OCI-LY3 (cell line): ENCODE results near the gene SHCBP1L.
"Not testable (repeated sequence)": the region's sequence is repeated elsewhere in the genome, so short reads cannot be mapped to it uniquely, and the experiment has no call there.

ENCODE experiments used
- H2AFZ ChIP-seq: fragments of 200-600, 300-600 bp; shearing (Covaris generic); 2 replicates; pipeline ENCODE4 v1.6.0; 2014; ENCODE audit warnings: antibody characterized with exemption, low read depth, low read length
- H3K27ac ChIP-seq: fragments of 200-600, 300-600 bp; sonication (generic); 2 replicates; pipeline ENCODE4 v1.5.1; 2014; ENCODE audit warnings: mild to moderate bottlenecking, low read length, moderate library complexity, mixed read lengths
- H3K27me3 ChIP-seq: fragments of 200-600, 300-600 bp; sonication (generic); 2 replicates; pipeline ENCODE4 v1.6.1; 2014; ENCODE audit warnings: low read depth, low read length, mixed read lengths
- H3K36me3 ChIP-seq: fragments of 200-600, 300-600 bp; sonication (generic); replicated peaks from 2 replicates; pipeline ENCODE3; 2014; ENCODE audit warnings: low read depth, low read length, mixed read lengths
- H3K4me1 ChIP-seq: fragments of 300-600, 200-600 bp; sonication (generic); 2 replicates; pipeline ENCODE4 v1.6.1; 2014; ENCODE audit warnings: low read length, mixed read lengths
- H3K4me2 ChIP-seq: fragments of 200-600, 300-600 bp; sonication (generic); 2 replicates; pipeline ENCODE4 v1.6.1; 2014; ENCODE audit warnings: low read length, mixed read lengths
- H3K4me3 ChIP-seq: fragments of 300-600, 200-600 bp; sonication (generic); 2 replicates; pipeline ENCODE4 v1.5.1; 2014; ENCODE audit warnings: antibody characterized with exemption, mild to moderate bottlenecking, low read length, moderate library complexity
- H3K79me2 ChIP-seq: fragments of 300-600, 200-600 bp; shearing (Covaris generic); 2 replicates; pipeline ENCODE4 v1.6.1; 2014; ENCODE audit warnings: mild to moderate bottlenecking, low read length, mixed read lengths
- H3K9ac ChIP-seq: fragments of 300-600, 200-600 bp; shearing (Covaris generic); 2 replicates; pipeline ENCODE4 v1.6.0; 2014; ENCODE audit warnings: mild to moderate bottlenecking, low read length, moderate library complexity
- H3K9me3 ChIP-seq: fragments of 200-600, 300-600 bp; shearing (Covaris generic); 2 replicates; pipeline ENCODE4 v1.6.1; 2014; ENCODE audit warnings: low read length, mixed read lengths; ENCODE audit not compliant: insufficient read depth
- H4K20me1 ChIP-seq: fragments of 200-600, 300-600 bp; sonication (generic); 2 replicates; pipeline ENCODE4 v1.6.1; 2016; ENCODE audit warnings: low read length, mixed read lengths; ENCODE audit not compliant: insufficient read depth
- EZH2phosphoT487 ChIP-seq: fragments of 200-600 bp; shearing (Covaris generic); IDR thresholded peaks from 2 replicates; pipeline ENCODE4 v1.6.1; 2018; ENCODE audit warnings: antibody characterized with exemption, mixed run types, low read depth
- TF ChIP-seq, protein P1 (sequence below): fragments of 200-600, 300-600 bp; sonication (generic); IDR thresholded peaks from 2 replicates; pipeline ENCODE4 v1.5.1; 2014; ENCODE audit warnings: antibody characterized with exemption, low read length, low read depth

Gene SHCBP1L

DNA sequence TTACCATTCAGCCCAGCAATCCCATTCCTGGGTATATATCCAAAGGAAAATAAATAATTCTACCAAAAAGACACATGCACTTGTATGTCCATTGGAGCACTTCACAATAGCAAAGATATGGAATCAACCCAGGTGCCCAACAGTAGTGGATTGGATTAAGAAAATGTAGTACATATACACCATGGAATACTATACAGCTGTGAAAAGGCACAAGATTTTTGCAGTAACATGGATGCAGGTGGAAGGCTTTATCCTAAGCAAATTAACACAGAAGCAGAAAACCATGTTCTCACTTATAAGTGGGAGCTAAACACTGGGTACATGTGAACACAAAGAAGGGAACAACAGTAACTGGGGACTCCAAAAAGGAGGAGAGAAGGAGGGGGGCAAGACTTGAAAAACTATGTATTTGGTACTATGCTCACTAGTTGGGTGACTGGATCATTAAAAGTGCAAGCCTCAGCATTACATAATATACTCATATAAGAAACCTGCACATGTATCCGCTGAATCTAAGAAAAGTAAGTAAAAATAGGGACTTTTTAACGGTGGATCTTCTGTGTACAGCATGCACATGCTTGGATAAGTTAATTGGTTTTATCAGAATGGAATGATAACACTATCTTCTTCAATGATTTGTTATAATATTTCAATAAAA, 3.9 kb upstream of the SHCBP1L start:
- H3K79me2 ChIP-seq, result no peaks in the 10 kb centered on the region
- no peak overlapping the region for H3K4me3 ChIP-seq
- H3K36me3 ChIP-seq, result no peaks in the 10 kb centered on the region
- no peak overlapping the region for H3K27ac ChIP-seq
- H3K4me2 ChIP-seq, result no peak overlapping the region
- no peaks in the 10 kb centered on the region for H3K9me3 ChIP-seq
- no peak overlapping the region for H3K9ac ChIP-seq
- TF ChIP-seq, protein P1, sequence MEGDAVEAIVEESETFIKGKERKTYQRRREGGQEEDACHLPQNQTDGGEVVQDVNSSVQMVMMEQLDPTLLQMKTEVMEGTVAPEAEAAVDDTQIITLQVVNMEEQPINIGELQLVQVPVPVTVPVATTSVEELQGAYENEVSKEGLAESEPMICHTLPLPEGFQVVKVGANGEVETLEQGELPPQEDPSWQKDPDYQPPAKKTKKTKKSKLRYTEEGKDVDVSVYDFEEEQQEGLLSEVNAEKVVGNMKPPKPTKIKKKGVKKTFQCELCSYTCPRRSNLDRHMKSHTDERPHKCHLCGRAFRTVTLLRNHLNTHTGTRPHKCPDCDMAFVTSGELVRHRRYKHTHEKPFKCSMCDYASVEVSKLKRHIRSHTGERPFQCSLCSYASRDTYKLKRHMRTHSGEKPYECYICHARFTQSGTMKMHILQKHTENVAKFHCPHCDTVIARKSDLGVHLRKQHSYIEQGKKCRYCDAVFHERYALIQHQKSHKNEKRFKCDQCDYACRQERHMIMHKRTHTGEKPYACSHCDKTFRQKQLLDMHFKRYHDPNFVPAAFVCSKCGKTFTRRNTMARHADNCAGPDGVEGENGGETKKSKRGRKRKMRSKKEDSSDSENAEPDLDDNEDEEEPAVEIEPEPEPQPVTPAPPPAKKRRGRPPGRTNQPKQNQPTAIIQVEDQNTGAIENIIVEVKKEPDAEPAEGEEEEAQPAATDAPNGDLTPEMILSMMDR, result no peak
- TF ChIP-seq EZH2phosphoT487, result no peak
- no peaks in the 10 kb centered on the region for H3K4me1 ChIP-seq
- no peak overlapping the region for H2AFZ ChIP-seq
- H3K27me3 ChIP-seq, result peaks cover 4% of the 10 kb centered on the region; the same call in 1 of the 2 replicates
- H4K20me1 ChIP-seq, result no peaks in the 10 kb centered on the region

DNA sequence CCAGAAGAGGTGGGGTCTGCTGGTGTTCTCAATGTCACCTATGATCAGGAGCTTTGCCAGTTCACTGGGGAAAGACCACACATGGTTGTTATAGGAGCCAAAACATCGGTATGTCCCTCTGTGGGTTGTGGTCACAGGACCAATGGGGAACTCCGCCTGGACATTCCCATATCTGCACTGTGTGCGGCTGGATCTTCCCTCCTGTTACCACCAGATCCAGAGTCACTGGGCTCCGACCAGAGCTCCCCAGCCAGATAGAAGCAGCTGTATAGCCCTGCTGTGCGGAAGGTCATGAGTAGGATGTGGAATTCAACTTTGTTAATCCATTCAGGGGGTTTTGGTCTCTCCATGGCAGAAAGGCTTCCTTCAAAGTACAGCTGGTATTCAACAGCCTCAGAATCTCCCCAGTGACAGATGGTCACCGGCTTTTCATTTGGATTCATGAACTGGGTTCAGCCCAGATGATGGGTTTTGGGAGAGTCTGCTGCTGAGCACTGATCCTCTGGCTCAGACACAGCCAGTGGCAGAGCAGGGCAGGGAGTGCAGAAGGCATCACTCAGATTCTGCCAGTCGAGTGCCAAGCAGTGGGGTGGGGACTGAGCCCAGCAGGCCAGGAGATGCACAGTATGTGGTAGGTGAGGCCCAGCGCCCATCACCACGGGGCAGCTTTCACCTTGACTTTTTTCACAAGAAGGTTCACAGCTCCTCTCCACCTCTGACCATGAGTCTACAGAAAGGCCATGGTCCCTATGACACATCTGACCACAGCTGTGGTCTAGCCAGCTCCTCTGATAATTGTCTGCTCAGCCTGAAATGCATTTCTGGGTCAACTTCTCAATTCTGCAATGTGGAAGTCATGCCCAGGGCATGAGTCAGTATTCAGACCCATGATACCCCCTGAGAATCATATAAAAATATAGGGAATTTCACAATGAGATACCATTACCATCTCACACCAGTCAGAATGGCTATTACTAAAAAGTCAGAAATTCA, 2.9 kb upstream of the SHCBP1L start:
- Histone ChIP-seq H3K4me2 (no peak overlapping the region), H3K4me3 (no peak overlapping the region), H4K20me1 (no peaks in the 10 kb centered on the region), H3K9me3 (no peaks in the 10 kb centered on the region), H3K36me3 (no peaks in the 10 kb centered on the region), H3K27ac (no peak overlapping the region), H3K79me2 (no peaks in the 10 kb centered on the region), H3K27me3 (peaks cover 2% of the 10 kb centered on the region; the same call in 1 of the 2 replicates), H2AFZ (no peak overlapping the region), H3K9ac (no peak overlapping the region), H3K4me1 (no peaks in the 10 kb centered on the region)
- TF ChIP-seq EZH2phosphoT487, result no peak
- TF ChIP-seq, protein P1, result no peak

DNA sequence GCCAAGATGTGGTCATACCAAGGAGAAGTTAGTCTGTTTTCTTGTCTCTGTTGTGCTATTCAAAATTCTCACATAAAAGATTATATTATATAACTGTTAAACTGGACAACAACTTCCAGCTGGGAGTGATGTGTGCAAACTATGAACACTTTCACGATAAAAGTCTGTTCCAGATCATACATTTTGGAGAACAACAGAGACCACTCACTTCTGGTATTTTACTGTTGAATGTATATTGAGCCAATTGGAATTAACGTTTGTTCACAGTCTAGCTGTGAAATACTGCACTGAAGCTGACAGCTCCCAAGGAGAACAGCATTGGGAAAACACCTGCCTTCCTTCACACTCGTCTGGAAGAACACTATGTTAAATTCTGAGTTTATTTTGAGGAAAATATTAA, 860 bp upstream of the SHCBP1L start:
- no peaks in the 10 kb centered on the region for H3K4me1 ChIP-seq
- TF ChIP-seq, protein P1, result no peak
- TF ChIP-seq EZH2phosphoT487, result no peak
- no peaks in the 10 kb centered on the region; the same call in 1 of the 2 replicates for H3K27me3 ChIP-seq
- no peaks in the 10 kb centered on the region for H3K36me3 ChIP-seq
- H3K4me3 ChIP-seq, result no peak overlapping the region
- H3K9me3 ChIP-seq, result no peaks in the 10 kb centered on the region
- H3K27ac ChIP-seq, result no peak overlapping the region
- no peak overlapping the region for H2AFZ ChIP-seq
- no peaks in the 10 kb centered on the region for H4K20me1 ChIP-seq
- H3K4me2 ChIP-seq, result no peak overlapping the region
- H3K9ac ChIP-seq, result no peak overlapping the region
- H3K79me2 ChIP-seq, result no peaks in the 10 kb centered on the region

GRCh38 chr1:182943336-182943735, 9.6 kb downstream of the SHCBP1L start:
- H3K27me3 ChIP-seq, H3K4me2 ChIP-seq, H3K27ac ChIP-seq, H3K9ac ChIP-seq, H4K20me1 ChIP-seq, H3K79me2 ChIP-seq, H2AFZ ChIP-seq, H3K36me3 ChIP-seq, H3K4me3 ChIP-seq, H3K9me3 ChIP-seq, H3K4me1 ChIP-seq: not testable (repeated sequence)

GRCh38 chr1:182942145-182942544, 10.8 kb downstream of the SHCBP1L start:
- not testable (repeated sequence) for H3K27ac ChIP-seq, H3K4me1 ChIP-seq, H3K4me3 ChIP-seq, H3K9ac ChIP-seq, H2AFZ ChIP-seq, H3K27me3 ChIP-seq, H3K4me2 ChIP-seq, H3K79me2 ChIP-seq, H3K36me3 ChIP-seq, H4K20me1 ChIP-seq, H3K9me3 ChIP-seq
